Stimulated activated CD8-positive, alpha-beta memory T cell treated with anti-CD3 and anti-CD28 coated beads, Interleukin-7, amount 100 ng/mL, for 4 hours (primary cell): ENCODE measurements around the gene MYO15A.

Source experiments
- DNase-seq, 2 donors: peaks; one replicate each; pipeline ENCODE4 v3.0.0-alpha.2; 2020; ENCODE audit warnings: low read depth in 2 of 2

MYO15A gene

DNA sequence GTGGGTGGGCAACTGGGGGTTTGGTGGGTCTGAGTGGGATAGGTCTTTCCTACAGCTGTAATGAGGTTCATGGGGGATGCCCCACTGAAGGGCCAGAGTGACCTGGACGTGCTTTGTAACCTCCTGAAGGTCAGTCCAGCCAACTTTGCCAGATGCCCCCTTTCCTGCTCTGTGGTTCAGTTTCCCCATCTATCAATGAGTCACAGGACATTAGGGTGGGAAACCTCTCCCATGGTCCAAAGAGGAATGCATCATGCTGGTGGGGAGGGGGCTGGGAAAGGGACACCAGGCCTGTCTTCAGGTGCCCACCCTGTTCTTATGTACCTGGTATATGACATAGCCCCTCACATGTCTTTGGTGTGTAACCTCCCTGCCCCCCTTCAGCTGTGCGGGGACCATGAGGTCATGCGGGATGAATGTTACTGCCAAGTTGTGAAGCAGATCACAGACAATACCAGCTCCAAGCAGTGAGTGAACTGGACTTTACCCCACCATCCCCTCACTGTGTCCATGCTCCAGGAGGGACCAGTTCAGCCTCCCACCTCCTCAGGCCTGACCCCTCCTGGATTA is 51.1 kb downstream of the MYO15A start:
- no peak for DNase-seq

DNA sequence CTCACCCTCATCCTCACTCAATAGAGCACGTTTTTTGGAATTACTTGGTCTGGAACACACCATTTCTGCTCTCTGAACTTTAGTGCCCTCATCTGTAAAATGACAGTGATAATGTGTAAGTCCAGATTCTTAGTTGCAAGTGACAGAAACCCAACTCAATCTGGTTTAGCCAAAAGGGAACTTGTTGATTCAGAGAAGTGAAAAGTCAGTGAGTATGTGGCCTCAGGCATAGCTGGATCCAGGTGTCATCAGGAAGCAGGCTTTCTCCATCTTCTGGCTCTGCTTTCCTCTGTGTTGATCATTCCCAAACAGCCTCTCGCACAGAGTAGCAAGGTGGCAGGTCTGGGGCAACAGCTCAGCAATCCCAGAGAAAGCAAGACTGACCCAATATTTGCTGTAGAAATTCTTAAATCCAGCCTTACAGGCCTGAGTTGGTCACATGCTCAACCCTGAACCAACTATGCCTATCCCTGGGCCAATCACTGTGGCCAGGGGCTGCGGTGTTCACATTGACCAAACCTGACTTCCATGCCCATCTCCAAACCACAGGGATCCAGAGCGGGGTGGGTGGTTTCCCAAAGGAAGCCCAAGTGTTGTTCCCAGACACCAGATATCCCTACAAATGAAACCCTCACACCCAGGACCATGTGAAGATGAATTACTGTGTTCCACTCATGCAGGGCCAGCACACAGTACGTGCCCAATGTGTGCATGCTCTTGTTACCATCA is 51.7 kb downstream of the MYO15A start:
- no peak for DNase-seq

DNA sequence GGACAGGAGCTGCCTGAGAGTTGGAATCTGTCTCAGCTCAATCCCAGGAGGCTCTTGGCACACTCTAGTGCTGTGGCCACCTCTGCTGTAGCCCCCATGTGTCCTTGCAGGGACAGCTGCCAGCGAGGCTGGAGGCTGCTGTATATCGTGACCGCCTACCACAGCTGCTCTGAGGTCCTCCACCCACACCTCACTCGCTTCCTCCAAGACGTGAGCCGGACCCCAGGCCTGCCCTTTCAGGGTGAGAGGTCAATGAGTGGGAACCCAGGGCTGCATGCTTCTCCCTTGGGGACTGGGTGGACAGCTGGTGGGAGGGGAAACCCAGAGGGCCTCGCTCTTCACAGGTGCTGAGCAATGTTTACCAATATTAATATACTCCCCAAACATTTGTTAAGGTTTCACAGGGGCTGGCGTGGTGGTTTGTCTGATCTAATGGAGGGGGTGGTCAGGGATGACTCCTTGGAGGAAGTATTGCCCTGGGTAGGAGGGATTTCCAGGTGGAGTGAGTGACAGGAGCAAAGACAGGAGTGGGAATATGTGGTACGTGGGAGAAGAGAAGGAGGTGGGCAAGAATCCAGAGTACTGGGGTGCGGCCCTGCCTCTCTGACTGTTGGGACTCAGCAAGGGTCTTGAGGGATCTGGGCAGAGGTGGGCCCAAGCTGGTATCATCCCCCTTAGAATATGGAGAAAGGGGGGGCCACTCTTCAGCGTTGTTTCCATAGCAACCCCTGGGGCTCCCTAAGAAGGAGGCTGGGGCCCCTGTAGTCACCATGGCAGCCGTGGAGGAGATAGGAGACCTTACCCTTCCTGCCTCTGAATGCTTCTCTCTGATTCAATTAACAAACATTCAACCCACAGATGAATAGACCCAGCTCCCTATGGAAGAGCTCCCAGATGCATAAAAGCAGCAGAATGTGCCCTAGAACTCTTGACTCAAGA is 52.9 kb downstream of the MYO15A start:
- no peak for DNase-seq

DNA sequence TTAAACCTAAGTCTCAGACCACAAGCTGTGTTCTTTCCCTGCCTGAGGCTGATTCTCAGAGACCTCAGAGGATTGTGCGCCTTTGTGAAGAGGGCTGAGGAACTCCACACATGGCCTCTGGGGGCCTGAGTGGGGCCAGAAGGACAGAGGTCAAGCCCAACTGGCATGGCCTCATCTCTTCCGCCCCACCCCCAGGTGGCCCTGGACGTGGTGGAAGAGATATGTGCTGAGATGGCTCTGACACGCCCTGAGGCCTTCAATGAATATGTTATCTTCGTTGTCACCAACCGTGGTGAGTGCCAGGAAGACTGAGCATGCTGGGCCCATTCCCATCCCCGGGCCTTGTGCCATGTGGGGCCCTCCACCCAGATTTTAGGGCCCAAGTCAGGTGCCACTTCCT is 55.0 kb downstream of the MYO15A start:
- DNase-seq = no peak

DNA sequence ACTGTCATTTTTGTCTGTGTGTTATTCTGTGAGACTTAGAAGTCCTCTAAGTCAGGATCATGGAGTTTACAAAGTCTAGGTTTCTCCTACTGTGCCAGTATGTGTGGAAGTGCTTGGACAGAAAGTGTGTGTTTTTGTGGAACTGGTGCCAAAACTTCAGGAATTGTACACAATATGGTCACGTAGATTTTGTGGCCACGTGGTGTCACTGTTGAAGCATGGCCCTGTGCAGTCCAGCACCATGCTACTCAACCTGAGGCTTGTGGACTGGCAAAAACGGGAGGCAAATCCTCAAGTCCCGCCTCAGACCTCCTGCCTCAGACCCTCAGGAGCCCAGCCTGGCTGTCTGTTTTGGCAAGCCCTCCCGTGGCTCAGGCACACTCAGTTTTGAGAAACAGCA is 58.3 kb downstream of the MYO15A start:
- DNase-seq = no peak

DNA sequence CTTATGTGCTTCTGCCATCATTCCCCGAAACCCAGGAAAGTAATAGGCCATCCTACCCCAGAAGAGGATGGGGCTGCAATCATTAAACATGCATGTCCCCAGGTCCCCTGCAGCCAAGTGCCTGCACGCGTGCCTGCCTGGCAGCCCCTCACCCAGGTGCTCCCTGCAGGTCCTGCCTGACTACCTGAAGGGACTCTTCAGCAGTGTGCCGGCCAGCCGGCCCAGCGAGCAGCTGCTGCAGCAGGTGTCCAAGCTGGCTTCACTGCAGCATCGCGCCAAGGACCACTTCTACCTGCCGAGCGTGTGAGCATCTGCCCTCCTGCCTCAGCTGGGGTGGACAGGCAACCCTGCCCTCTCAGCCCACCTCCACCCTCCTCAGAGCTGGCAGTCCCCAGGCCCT is 58.9 kb downstream of the MYO15A start:
- DNase-seq = no peak

DNA sequence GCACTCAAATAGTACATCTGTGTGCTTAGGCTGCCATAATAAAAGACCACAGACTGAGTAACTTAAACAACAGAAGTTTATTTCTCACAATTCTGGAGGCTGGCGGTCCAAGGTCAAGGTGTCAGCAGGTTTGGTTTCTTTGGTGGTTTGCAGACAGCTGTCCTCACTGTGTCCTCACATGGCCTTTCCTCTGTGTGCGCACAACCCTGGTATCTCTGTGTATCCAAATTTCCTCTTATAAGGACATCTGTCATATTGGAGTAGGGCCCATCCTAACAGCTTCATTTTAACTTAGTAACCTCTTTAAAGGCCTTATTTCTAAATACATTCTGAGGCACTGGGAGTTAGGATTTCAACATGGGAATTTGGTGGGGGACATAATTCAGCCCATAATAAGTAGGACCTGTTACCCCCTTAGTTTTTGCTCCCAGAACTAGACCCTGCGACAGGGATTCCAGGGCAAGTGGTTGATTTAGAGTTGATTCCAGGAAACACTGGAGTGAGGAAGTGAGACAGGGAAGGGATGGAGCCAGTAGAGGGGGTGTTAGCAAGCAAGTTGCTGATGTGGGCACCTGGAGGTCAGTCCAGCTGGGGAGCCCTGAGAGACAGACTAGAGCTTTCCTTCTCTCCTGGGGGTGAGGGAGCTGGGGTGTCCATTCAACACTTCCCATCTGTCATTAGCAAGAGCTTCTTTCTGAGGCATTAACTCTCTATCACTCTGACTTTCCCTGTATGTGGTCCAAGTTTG is 64.1 kb downstream of the MYO15A start:
- no peak for DNase-seq

DNA sequence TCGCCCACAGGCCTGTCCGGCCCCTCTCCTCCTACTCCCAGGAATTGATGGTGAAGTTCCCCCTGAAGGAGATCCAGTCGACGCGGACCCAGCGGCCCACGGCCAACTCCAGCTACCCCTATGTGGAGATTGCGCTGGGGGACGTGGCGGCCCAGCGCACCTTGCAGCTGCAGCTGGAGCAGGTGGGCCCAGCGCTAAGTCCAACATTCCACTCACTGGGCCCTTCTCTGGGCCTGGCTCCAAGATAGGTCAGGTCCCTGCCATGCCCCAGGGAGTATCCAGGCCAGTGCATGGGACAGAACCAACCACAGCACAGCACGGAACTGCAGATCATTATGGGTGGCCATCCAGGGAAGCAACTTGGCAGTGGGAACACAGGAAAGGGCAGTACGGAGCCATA is 65.2 kb downstream of the MYO15A start:
- DNase-seq = no peak

DNA sequence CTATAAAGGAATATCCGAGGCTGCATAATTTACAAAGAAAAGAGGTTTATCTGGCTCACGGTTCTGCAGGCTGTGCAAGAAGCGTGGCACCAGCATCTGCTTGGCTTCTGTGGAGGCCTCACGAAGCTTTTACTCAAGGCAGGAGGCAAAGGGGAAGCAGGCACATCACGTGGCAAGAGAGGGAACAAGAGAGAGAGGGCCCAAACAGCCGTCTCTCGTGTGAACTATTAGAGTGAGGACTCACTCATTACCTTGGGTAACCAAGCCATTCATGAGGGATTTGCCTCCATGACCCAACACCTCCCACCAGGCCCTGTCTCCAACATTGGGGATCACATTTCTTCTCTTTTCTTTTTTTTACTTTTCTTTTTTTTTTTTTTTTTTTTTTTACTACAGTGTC is 67.6 kb downstream of the MYO15A start:
- no peak for DNase-seq

DNA sequence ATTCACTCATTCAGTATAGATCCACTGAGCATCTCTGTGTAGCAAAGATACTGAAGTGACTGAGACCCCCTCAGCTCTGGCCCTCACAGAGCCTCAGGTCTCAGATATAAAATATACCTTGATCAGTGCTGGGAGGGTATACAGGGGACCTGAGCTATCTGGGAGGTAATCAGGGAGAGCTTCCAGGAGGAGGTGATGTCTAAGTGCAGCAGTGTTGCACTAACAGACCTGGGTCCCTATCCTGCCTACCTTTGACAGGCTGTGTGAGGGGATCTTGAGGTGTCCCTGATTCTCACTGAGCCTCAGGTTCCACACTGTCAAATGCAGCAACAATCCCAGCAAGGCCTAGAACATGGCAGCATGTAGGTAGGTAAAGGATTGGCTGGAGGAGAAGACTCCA is 68.6 kb downstream of the MYO15A start:
- no peak for DNase-seq

DNA sequence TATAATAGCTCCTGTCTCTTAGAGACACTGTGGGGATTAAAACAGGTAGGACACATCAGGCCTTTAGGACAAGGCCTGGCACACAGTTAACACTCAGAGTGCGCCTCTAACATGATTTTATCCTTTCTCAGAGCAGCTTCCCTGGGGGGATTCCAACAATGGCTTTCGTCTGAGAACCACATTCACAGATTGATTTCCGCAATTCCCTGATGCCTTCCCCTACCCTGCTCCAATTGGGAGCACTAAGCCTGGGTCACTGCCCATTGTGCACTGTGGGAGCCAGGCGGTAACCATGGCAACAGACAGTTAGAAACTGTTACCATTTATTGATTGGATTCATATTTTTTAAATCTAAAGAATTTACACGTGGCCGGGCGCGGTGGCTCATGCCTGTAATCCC is 69.2 kb downstream of the MYO15A start:
- no peak for DNase-seq

DNA sequence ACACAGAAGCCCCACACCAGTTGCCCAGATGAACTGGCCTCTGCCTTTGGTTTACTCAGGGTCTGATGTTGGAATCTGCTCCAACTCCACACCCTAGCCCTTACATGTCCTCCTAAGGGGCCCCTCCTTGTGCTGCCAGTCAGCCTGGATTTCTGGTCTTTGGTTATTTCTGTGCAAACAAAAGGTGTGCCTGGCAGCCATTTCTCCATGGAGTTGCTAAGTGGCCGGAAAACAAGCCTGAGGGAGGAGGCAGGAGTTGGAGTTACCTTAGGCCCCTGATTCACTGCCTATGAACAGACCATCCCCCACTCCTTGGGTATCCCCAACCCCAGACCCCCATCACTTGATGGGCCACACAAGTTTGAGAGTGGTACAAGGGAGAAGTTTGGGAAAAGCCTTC is 70.6 kb downstream of the MYO15A start:
- DNase-seq = no peak

DNA sequence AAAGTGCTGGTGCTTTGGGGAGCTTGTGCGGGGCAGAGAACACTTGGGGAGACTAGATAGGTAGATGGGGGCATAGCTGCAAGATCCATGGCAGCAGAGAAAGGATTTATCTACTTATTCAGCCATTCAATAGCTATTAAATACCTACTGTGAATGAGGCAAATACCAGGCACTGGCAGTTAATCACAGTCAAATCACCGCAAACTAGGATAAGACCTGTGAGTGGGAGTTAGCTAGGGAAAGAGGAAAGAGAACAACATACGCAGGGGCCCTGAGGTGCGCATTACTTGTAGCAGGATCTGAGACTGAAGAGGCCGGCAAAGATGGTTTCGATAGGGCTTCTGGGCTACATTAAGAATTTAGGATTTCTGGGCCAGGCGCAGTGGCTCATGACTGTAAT is 71.2 kb downstream of the MYO15A start:
- no peak for DNase-seq

DNA sequence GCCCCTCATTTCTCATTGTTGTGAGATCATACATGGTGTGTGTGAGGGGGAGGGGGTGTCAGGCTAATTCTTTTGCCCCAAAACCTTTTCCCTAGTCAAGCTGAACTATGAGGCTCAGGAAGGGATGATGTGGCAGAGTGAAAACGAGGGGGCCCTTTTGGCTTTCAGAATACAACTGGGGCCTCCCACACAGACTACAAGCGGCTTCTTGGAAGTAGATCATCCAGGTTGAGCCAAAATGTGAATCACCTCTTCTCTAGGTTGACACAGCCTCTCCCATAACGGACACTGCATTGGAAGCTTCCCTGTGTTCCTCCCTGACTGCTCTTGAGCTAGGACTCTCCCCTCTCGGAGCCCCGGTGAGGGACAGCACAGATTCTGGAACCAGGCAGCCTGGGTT is 72.8 kb downstream of the MYO15A start:
- no peak for DNase-seq

DNA sequence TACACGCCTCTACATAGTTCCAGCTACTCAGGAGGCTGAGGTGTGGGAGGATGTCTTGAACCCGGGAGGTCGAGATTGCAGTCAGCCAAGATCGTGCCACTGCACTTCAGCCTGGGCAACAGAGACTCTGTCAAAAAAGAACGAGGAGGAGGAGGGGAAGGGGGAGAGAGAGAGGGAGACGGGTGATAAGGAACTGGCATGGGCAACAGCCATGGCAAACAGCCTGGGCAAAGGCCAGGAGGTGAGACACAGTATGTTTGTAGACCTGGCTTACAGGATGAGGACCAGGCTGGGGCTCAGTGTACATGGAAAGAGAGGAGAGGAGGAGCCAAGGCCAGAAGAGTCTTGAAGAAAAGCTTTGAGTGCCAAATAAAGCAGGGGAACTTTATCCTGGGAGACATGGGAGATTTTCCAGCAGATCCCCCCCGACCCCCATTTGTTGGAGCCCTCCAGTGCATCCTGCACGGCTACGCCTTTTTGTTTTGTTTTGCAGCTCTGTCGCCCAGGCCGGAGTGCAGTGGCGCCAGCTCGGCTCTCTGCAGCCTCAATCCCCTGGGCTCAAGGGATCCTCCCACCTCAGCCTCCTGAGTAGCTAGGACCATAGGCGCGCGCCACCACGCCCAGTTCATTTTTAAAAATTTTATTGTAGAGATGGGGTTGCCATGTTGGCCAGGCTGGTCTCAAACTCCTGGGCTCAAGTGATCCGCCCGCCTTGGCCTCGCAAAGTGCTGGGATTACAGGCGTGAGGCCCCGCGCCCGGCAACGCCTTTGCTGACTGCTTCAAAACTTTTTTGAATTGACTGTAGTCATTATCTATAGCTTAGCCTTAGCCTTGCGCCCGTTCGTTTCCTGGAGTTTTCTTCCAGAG is 73.8 kb downstream of the MYO15A start:
- no peak for DNase-seq

DNA sequence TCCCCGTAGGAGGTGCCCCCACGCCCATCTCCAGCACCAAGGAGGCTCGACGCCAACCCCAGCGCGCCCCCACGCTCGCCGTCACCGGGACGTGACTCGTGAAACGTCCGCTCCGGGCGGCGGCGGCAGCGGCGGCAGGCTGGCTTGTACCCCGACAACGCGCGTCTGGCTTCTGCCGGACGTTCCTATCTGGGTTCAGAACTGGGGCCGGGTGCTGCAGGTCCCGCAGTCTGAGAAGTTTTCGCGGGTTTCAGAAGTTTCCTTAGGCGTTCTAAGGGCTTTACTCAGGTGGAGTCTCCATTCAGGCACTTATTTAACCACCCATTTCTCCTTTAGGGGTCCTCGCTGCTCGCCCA is 74.4 kb downstream of the MYO15A start:
- peak; percentile 66 to 81 for DNase-seq

DNA sequence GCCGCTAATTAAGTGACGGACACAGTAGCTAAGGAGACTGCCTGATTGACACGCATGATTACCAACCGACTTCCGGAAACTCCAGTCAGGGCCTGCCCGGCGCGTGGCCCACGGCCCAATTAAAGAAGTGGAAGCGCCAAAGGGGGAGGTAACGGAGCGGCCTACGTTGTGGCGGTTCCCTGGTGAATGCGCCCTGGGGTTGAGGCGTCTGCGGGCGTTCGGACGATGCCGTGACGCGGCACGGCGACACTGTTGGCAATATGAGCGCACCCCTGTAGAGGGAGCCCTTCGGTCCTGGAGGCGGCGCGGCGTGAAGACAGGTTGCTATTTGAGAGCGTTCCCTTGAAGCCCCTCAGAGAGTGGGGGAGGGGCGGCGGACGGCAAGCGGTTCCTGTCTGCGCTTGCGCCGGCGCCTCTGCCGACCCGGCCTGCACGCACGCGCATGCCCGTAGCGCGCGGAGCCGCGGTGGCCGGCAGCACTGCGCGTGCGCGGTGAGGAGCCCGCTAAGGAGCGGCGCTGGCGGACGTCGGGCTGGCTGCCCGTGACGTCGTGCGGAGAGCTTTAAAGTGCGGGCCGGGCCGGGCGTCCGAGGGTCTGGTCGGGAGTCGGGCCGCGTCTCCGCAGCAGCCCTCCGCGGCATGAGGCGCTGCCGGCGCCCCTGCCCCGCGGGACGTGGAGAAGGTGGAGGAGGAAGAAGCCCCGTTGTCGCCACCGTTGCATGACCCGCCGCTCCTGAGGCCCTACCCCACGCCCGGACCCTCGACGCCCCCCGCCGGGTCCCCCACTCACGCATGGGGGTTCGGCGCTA is 75.0 kb downstream of the MYO15A start, which contains the start of gene ALKBH5:
TSS of gene ALKBH5 (plus strand) at position 495 of the 809 bp plus-strand sequence. CDS start 416 bp downstream, outside the sequence.
- DNase-seq = peak; percentile 95 to 96

DNA sequence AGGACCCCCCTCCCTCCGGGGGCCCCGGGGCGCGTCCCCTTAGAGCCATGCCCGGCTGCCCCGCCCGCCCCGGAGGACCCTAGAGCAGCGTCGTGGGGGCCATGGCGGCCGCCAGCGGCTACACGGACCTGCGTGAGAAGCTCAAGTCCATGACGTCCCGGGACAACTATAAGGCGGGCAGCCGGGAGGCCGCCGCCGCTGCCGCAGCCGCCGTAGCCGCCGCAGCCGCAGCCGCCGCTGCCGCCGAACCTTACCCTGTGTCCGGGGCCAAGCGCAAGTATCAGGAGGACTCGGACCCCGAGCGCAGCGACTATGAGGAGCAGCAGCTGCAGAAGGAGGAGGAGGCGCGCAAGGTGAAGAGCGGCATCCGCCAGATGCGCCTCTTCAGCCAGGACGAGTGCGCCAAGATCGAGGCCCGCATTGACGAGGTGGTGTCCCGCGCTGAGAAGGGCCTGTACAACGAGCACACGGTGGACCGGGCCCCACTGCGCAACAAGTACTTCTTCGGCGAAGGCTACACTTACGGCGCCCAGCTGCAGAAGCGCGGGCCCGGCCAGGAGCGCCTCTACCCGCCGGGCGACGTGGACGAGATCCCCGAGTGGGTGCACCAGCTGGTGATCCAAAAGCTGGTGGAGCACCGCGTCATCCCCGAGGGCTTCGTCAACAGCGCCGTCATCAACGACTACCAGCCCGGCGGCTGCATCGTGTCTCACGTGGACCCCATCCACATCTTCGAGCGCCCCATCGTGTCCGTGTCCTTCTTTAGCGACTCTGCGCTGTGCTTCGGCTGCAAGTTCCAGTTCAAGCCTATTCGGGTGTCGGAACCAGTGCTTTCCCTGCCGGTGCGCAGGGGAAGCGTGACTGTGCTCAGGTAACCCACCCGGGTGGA is 75.8 kb downstream of the MYO15A start:
- peak; percentile 57 to 70 for DNase-seq

DNA sequence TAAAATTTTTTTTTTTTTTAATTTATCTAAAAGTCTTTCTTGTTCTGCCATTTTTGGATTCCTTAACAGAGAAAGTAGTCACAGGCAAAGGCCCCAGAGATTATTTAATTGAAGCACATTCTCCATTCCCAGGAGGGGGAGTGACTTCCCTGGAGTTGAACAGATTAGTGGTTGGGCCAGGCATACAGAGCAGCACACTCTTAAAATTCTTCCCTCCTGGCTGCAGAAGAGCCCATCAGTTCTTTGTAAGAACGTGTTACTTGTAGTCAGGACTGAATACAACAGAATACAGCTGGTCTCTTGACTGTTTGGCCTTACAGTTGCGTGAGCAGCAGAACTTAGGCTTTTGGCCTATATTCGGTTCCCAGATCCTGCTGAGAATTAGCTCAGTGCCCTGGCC is 76.8 kb downstream of the MYO15A start:
- no peak for DNase-seq
